Fibroblast of lung (primary cell): ENCODE results near the gene PEX12. TPM values are rescaled to one million over a fixed set of nuclear protein-coding genes. Genes with fewer than 3 reads are reported as not detected.

Source experiments
- DNase-seq, 2 donors: peaks; one replicate each; pipeline versions ENCODE4 v3.0.0 to v3.0.0-alpha.2; 2010; ENCODE audit warnings: low read depth in 2 of 2
- H2AFZ ChIP-seq: 2 replicates; pipeline ENCODE4 v1.5.1; 2012; ENCODE audit warnings: low read length, control low read depth, inconsistent platforms
- H3K27ac ChIP-seq: 2 replicates; pipeline ENCODE4 v1.5.1; 2011; ENCODE audit warnings: low read length, control low read depth; ENCODE audit not compliant: insufficient read depth
- H3K27me3 ChIP-seq: 2 replicates; pipeline ENCODE4 v1.5.1; 2011; ENCODE audit warnings: mild to moderate bottlenecking, low read length; ENCODE audit not compliant: control insufficient read depth, insufficient read depth
- H3K36me3 ChIP-seq: 2 replicates; pipeline ENCODE4 v1.5.1; 2011; ENCODE audit warnings: low read length; ENCODE audit not compliant: control insufficient read depth, insufficient read depth
- H3K4me1 ChIP-seq: 2 replicates; pipeline ENCODE4 v1.5.1; 2011; ENCODE audit warnings: low read length; ENCODE audit not compliant: control insufficient read depth, insufficient read depth; ENCODE audit errors: extremely low read depth
- H3K4me2 ChIP-seq: 2 replicates; pipeline ENCODE4 v1.5.1; 2011; ENCODE audit warnings: low read length, control low read depth; ENCODE audit not compliant: insufficient read depth; ENCODE audit errors: extremely low read depth
- H3K4me3 ChIP-seq, 4 experiments: fragments of 200-600 bp in 1 of 4; sonication (generic) in 1 of 4; replicated peaks in 1 of 4; 2 replicates each; pipeline ENCODE4 v1.5.1; 2011 to 2016; ENCODE audit warnings: low read length in 4 of 4, low read depth in 3 of 4, mild to moderate bottlenecking in 3 of 4, control low read depth in 2 of 4, inconsistent platforms in 1 of 4, mixed read lengths in 1 of 4; ENCODE audit not compliant: insufficient read depth in 1 of 4; ENCODE audit errors: control extremely low read depth in 1 of 4
- H3K79me2 ChIP-seq: 2 replicates; pipeline ENCODE4 v1.5.1; 2012; ENCODE audit warnings: mild to moderate bottlenecking, low read length, inconsistent platforms; ENCODE audit not compliant: control insufficient read depth, insufficient read depth
- H3K9ac ChIP-seq: 2 replicates; pipeline ENCODE4 v1.5.1; 2011; ENCODE audit warnings: mild to moderate bottlenecking, low read length, control low read depth; ENCODE audit not compliant: insufficient read depth
- H3K9me3 ChIP-seq: 2 replicates; pipeline ENCODE4 v1.5.1; 2012; ENCODE audit warnings: low read depth, low read length; ENCODE audit not compliant: control insufficient read depth, insufficient read depth
- H4K20me1 ChIP-seq: 2 replicates; pipeline ENCODE4 v1.5.1; 2011; ENCODE audit warnings: low read length; ENCODE audit not compliant: control insufficient read depth, insufficient read depth; ENCODE audit errors: extremely low read depth
- CTCF ChIP-seq, 2 donors: IDR thresholded peaks in 1 of 2; conservative IDR thresholded peaks in 1 of 2; 1 replicate in 1 of 2; 2 replicates in 1 of 2; pipeline ENCODE4 v1.5.1; 2011 to 2012; ENCODE audit warnings: low read length in 2 of 2, control low read depth in 1 of 2, inconsistent platforms in 1 of 2, low read depth in 1 of 2, mild to moderate bottlenecking in 1 of 2
- EZH2 ChIP-seq: IDR thresholded peaks from 2 replicates; pipeline ENCODE4 v1.5.1; 2012; ENCODE audit warnings: low read length, control low read depth, mild to moderate bottlenecking; ENCODE audit errors: missing control alignments
- polyA plus RNA-seq, 2 donors: library from polyadenylated mRNA; depleted of rRNA in 1 of 2; stranded (reverse) in 1 of 2; unstranded in 1 of 2; fragments of >200 nt; gene quantifications; 2 replicates each; pipeline ENCODE4 v1.2.1, GENCODE V29; 2011 to 2012; ENCODE audit warnings: missing spikeins in 1 of 2
- total RNA-seq: library from RNA; depleted of rRNA; stranded (reverse); fragments of >200 nt; gene quantifications from 2 replicates; pipeline ENCODE4 v1.2.1, GENCODE V29; 2014

PEX12 gene
- total and polyA plus RNA-seq, 2 donors (not counting 1 experiment from before 2014, with no cell fraction given): 7.1 to 9.5 TPM

GRCh38 chr17:35609831-35610230 is 31.5 kb upstream of the PEX12 start:
- H3K9ac ChIP-seq: no peak overlapping the region
- no peak for DNase-seq
- H3K27ac ChIP-seq: no peak overlapping the region
- peaks cover 6% of the 10 kb centered on the region for H3K36me3 ChIP-seq
- H2AFZ ChIP-seq: no peak overlapping the region
- H4K20me1 ChIP-seq: no peaks in the 10 kb centered on the region
- no peaks in the 10 kb centered on the region for H3K27me3 ChIP-seq
- H3K4me2 ChIP-seq: no peak overlapping the region
- no peak overlapping the region for H3K4me3 ChIP-seq
- no peaks in the 10 kb centered on the region for H3K9me3 ChIP-seq
- no peaks in the 10 kb centered on the region for H3K79me2 ChIP-seq
- TF ChIP-seq CTCF (conservative IDR thresholded peaks at IDR 0.05 in 1 of 2, IDR thresholded peaks at IDR 0.05 in 1 of 2; ENCODE audit: low read depth in 1 of 2, low read length in 2 of 2) (no peak), EZH2 (no peak)
- H3K4me1 ChIP-seq: no peaks in the 10 kb centered on the region

- Histone ChIP-seq H3K4me1 (no peaks in the 10 kb centered on the region), H2AFZ (no peak overlapping the region), H3K9ac (no peak overlapping the region), H4K20me1 (no peaks in the 10 kb centered on the region), H3K79me2 (no peaks in the 10 kb centered on the region), H3K4me3 (no peak overlapping the region), H3K27ac (no peak overlapping the region), H3K4me2 (no peak overlapping the region), H3K9me3 (no peaks in the 10 kb centered on the region), H3K27me3 (no peaks in the 10 kb centered on the region), H3K36me3 (peaks cover 6% of the 10 kb centered on the region)
- no peak for TF ChIP-seq CTCF (conservative IDR thresholded peaks at IDR 0.05 in 1 of 2, IDR thresholded peaks at IDR 0.05 in 1 of 2; ENCODE audit: low read depth in 1 of 2, low read length in 2 of 2)
- no peak for TF ChIP-seq EZH2
- no peak for DNase-seq
Measured at GRCh38 chr17:35607239-35607847, 29.0 kb upstream of the PEX12 start.

- no peak overlapping the region for H3K4me3 ChIP-seq
- no peak for TF ChIP-seq CTCF (conservative IDR thresholded peaks at IDR 0.05 in 1 of 2, IDR thresholded peaks at IDR 0.05 in 1 of 2; ENCODE audit: low read depth in 1 of 2, low read length in 2 of 2)
- no peak for TF ChIP-seq EZH2
- H3K4me1 ChIP-seq: no peaks in the 10 kb centered on the region
- no peak overlapping the region for H3K4me2 ChIP-seq
- H3K27ac ChIP-seq: no peak overlapping the region
- H3K9me3 ChIP-seq: no peaks in the 10 kb centered on the region
- no peak overlapping the region for H2AFZ ChIP-seq
- DNase-seq: peak in 1 of 2 donors; percentile 51
- peaks cover 6% of the 10 kb centered on the region for H3K36me3 ChIP-seq
- H3K27me3 ChIP-seq: no peaks in the 10 kb centered on the region
- H4K20me1 ChIP-seq: no peaks in the 10 kb centered on the region
- no peaks in the 10 kb centered on the region for H3K79me2 ChIP-seq
- H3K9ac ChIP-seq: no peak overlapping the region
Measured at GRCh38 chr17:35605678-35606077, 27.3 kb upstream of the PEX12 start.
